ENCODE measurements around the gene USP12.

DNA sequence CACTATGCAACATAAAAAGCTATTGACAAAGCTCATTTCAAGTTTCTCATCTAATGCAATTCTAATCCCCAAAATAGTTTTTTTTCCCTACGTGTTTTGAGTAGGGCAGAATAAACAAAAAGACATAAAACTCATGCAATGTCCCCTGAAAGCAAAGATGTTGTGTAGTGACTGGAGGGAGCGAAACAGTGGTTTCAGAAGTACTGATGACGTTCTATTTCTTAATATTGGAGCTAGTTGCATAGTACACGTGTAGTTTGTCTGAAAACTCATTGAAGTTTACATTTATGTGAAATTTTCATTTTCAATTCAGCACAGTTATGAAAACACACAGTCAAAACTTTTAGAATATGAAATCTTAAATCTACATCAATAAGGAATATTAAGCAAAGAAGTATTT lies 31.6 kb downstream of the USP12 start:
- TF ChIP-seq, protein P1, sequence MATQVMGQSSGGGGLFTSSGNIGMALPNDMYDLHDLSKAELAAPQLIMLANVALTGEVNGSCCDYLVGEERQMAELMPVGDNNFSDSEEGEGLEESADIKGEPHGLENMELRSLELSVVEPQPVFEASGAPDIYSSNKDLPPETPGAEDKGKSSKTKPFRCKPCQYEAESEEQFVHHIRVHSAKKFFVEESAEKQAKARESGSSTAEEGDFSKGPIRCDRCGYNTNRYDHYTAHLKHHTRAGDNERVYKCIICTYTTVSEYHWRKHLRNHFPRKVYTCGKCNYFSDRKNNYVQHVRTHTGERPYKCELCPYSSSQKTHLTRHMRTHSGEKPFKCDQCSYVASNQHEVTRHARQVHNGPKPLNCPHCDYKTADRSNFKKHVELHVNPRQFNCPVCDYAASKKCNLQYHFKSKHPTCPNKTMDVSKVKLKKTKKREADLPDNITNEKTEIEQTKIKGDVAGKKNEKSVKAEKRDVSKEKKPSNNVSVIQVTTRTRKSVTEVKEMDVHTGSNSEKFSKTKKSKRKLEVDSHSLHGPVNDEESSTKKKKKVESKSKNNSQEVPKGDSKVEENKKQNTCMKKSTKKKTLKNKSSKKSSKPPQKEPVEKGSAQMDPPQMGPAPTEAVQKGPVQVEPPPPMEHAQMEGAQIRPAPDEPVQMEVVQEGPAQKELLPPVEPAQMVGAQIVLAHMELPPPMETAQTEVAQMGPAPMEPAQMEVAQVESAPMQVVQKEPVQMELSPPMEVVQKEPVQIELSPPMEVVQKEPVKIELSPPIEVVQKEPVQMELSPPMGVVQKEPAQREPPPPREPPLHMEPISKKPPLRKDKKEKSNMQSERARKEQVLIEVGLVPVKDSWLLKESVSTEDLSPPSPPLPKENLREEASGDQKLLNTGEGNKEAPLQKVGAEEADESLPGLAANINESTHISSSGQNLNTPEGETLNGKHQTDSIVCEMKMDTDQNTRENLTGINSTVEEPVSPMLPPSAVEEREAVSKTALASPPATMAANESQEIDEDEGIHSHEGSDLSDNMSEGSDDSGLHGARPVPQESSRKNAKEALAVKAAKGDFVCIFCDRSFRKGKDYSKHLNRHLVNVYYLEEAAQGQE (IDR thresholded peaks at IDR 0.05; ENCODE audit: insufficient read depth in 1 of 2, low read depth in 2 of 2, low read length in 2 of 2), result no peak
- TF ChIP-seq SIN3A (IDR thresholded peaks at IDR 0.05; ENCODE audit: borderline replicate concordance, insufficient read depth, low read length), result no peak
